DOHH2 (cell line): ENCODE measurements around the gene GGA1.

Experiments used
- H3F3A ChIP-seq: fragments of 200-600 bp; sonication (generic), shearing (Covaris generic); 2 replicates; pipeline ENCODE4 v1.6.0; 2016; ENCODE audit warnings: antibody characterized with exemption, mild to moderate bottlenecking; ENCODE audit not compliant: control insufficient read depth, insufficient read depth
- H3K27ac ChIP-seq: fragments of 200-600 bp; sonication (generic); 2 replicates; pipeline ENCODE4 v1.5.1; 2014; ENCODE audit warnings: low read depth, mild to moderate bottlenecking, low read length, moderate library complexity
- H3K27me3 ChIP-seq: fragments of 200-600 bp; sonication (generic); 2 replicates; pipeline ENCODE4 v1.6.1; 2014; ENCODE audit warnings: mild to moderate bottlenecking, low read length, mixed read lengths; ENCODE audit not compliant: control insufficient read depth
- H3K36me3 ChIP-seq: fragments of 200-600 bp; sonication (generic); 2 replicates; pipeline ENCODE4 v1.6.1; 2014; ENCODE audit warnings: mild to moderate bottlenecking, low read length, moderate library complexity, mixed read lengths; ENCODE audit not compliant: control insufficient read depth
- H3K4me1 ChIP-seq: fragments of 200-600 bp; sonication (generic); 2 replicates; pipeline ENCODE4 v1.6.1; 2014; ENCODE audit warnings: mild to moderate bottlenecking, low read length, mixed read lengths; ENCODE audit not compliant: control insufficient read depth
- H3K4me2 ChIP-seq: fragments of 200-600 bp; sonication (generic); 2 replicates; pipeline ENCODE4 v1.6.0; 2014; ENCODE audit warnings: mild to moderate bottlenecking, low read length, moderate library complexity
- H3K4me3 ChIP-seq: fragments of 200-600 bp; sonication (generic); 2 replicates; pipeline ENCODE4 v1.5.1; 2014; ENCODE audit warnings: mild to moderate bottlenecking, low read length, mixed read lengths
- H3K79me2 ChIP-seq: fragments of 200-600 bp; sonication (generic); 2 replicates; pipeline ENCODE4 v1.6.1; 2014; ENCODE audit warnings: mild to moderate bottlenecking, low read length, mixed read lengths; ENCODE audit not compliant: control insufficient read depth
- H3K9me2 ChIP-seq: fragments of 200-600 bp; sonication (generic); replicated peaks from 2 replicates; pipeline ENCODE4 v1.6.1; 2014; ENCODE audit warnings: mild to moderate bottlenecking, low read length, mixed read lengths; ENCODE audit not compliant: control insufficient read depth
- H3K9me3 ChIP-seq: fragments of 200-600 bp; sonication (generic); 2 replicates; pipeline ENCODE4 v1.6.1; 2014; ENCODE audit warnings: antibody characterized with exemption, low read length, mixed read lengths; ENCODE audit not compliant: control insufficient read depth, insufficient read depth
- H4K20me1 ChIP-seq: fragments of 200-600 bp; sonication (generic); 2 replicates; pipeline ENCODE4 v1.6.0; 2014; ENCODE audit warnings: low read depth, mild to moderate bottlenecking, antibody characterized with exemption, low read length, moderate library complexity; ENCODE audit not compliant: control insufficient read depth, insufficient read depth
- EZH2phosphoT487 ChIP-seq: fragments of 200-600 bp; sonication (generic); IDR thresholded peaks from 2 replicates; pipeline ENCODE4 v1.6.1; 2017; ENCODE audit warnings: borderline replicate concordance, mild to moderate bottlenecking, antibody characterized with exemption, low read length, moderate library complexity, mixed read lengths
- TF ChIP-seq, protein P1 (sequence below): fragments of 200-600 bp; sonication (generic); IDR thresholded peaks from one replicate; pipeline ENCODE4 v1.5.1; 2014; ENCODE audit warnings: antibody characterized with exemption, mild to moderate bottlenecking, low read depth, low read length; ENCODE audit not compliant: poor library complexity, severe bottlenecking

The GGA1 gene

GRCh38 chr22:37628830-37629229 lies 20.2 kb downstream of the GGA1 start:
- H3K79me2 ChIP-seq: no peaks in the 10 kb centered on the region
- H3K27me3 ChIP-seq: no peaks in the 10 kb centered on the region
- H3K36me3 ChIP-seq: peaks cover 84% of the 10 kb centered on the region
- no peaks in the 10 kb centered on the region for H3K9me3 ChIP-seq
- H3K27ac ChIP-seq: no peak overlapping the region
- H3K4me2 ChIP-seq: no peak overlapping the region
- TF ChIP-seq, protein P1, sequence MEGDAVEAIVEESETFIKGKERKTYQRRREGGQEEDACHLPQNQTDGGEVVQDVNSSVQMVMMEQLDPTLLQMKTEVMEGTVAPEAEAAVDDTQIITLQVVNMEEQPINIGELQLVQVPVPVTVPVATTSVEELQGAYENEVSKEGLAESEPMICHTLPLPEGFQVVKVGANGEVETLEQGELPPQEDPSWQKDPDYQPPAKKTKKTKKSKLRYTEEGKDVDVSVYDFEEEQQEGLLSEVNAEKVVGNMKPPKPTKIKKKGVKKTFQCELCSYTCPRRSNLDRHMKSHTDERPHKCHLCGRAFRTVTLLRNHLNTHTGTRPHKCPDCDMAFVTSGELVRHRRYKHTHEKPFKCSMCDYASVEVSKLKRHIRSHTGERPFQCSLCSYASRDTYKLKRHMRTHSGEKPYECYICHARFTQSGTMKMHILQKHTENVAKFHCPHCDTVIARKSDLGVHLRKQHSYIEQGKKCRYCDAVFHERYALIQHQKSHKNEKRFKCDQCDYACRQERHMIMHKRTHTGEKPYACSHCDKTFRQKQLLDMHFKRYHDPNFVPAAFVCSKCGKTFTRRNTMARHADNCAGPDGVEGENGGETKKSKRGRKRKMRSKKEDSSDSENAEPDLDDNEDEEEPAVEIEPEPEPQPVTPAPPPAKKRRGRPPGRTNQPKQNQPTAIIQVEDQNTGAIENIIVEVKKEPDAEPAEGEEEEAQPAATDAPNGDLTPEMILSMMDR: no peak
- no peak for TF ChIP-seq EZH2phosphoT487
- 0 out of 2 replicates have a peak, but pooled peaks cover 6% of the 10 kb centered on the region for H3F3A ChIP-seq
- no peaks in the 10 kb centered on the region for H4K20me1 ChIP-seq
- no peaks in the 10 kb centered on the region for H3K9me2 ChIP-seq
- H3K4me3 ChIP-seq: no peak overlapping the region
- H3K4me1 ChIP-seq: peaks cover 51% of the 10 kb centered on the region

GRCh38 chr22:37629928-37630327 lies 21.3 kb downstream of the GGA1 start:
- Histone ChIP-seq H3K27ac (no peak overlapping the region), H4K20me1 (no peaks in the 10 kb centered on the region; the same call in 1 of the 2 replicates), H3K4me1 (peaks cover 59% of the 10 kb centered on the region), H3K4me3 (no peak overlapping the region), H3K9me3 (no peaks in the 10 kb centered on the region), H3K79me2 (no peaks in the 10 kb centered on the region), H3K9me2 (no peaks in the 10 kb centered on the region), H3K36me3 (peaks cover 79% of the 10 kb centered on the region), H3K4me2 (no peak overlapping the region), H3F3A (peaks cover 14% of the 10 kb centered on the region; the same call in 1 of the 2 replicates), H3K27me3 (no peaks in the 10 kb centered on the region)
- no peak for TF ChIP-seq EZH2phosphoT487
- TF ChIP-seq, protein P1: no peak

DNA sequence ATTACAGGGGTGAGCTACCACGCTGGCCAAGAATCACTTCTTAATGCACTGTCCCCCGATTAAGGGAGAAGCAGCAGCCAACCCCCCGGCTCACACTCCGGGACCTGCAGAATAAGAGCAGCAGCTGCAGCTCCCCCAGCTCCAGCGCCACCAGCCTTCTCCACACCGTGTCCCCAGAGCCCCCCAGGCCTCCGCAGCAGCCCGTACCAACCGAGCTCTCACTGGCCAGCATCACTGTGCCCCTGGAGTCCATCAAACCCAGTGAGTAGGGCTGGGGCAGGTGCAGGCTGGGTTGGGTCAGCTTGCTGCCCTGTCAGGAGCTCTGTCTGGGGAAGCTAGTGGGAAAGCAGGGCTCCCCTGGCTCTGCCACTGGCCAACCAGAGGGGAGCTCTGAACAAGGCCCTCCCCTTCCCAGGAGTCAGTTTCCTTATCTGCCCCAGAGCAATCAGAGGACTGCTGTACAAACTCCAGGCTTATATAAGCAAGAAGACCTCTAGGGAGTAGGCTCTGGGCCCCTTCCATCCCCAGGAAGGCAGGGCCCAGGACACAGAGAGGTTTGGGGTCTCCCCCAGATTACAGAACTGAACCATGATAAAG lies 22.3 kb downstream of the GGA1 start:
- H3K4me3 ChIP-seq: no peak overlapping the region
- no peak overlapping the region for H3K4me2 ChIP-seq

More for the DNA sequence above, 22.3 kb downstream of the GGA1 start:
- Histone ChIP-seq H3F3A (peaks cover 14% of the 10 kb centered on the region; the same call in 1 of the 2 replicates), H3K79me2 (no peaks in the 10 kb centered on the region), H3K4me1 (peaks cover 52% of the 10 kb centered on the region), H3K27me3 (no peaks in the 10 kb centered on the region), H3K36me3 (peaks cover 70% of the 10 kb centered on the region), H3K9me3 (no peaks in the 10 kb centered on the region), H4K20me1 (no peaks in the 10 kb centered on the region; the same call in 1 of the 2 replicates), H3K9me2 (no peaks in the 10 kb centered on the region), H3K27ac (no peak overlapping the region)
- TF ChIP-seq EZH2phosphoT487: no peak
- TF ChIP-seq, protein P1: no peak
